H1 (cell line): Measurements from ENCODE around the gene CTPS1. TPM values are rescaled to one million over a fixed set of nuclear protein-coding genes. Genes with fewer than 3 reads are reported as not detected.

Experiments used
- ATF3 ChIP-seq: IDR thresholded peaks from 2 replicates; pipeline ENCODE4 v1.6.1; 2011; ENCODE audit warnings: low read depth, mild to moderate bottlenecking, low read length; ENCODE audit not compliant: insufficient read depth
- polyA plus RNA-seq, 7 experiments: library from polyadenylated mRNA; depleted of rRNA in 3 of 7; stranded (reverse) in 5 of 7; unstranded in 2 of 7; fragments of >200 nt in 5 of 7; fragments of 200-250 nt in 2 of 7; gene quantifications; 1 replicate in 5 of 7; 2 replicates in 1 of 7; 4 replicates in 1 of 7; pipeline versions ENCODE4 v1.2.1 to v1.2.3, GENCODE V29; 2011 to 2013; ENCODE audit warnings: missing spikeins in 2 of 7, mixed read lengths in 2 of 7
- total RNA-seq: library from RNA; stranded (reverse); fragmentation: NEBNext Ultra II Directional; extraction: Animal tissue kit (Norgen Biotek cat#: 25700); gene quantifications from 2 replicates; pipeline ENCODE4 v1.2.1, GENCODE V29; 2021

The CTPS1 gene
- total and polyA plus RNA-seq, 2 of the 8 experiments (the other 6 are each of a cell fraction or from before 2014, with no cell fraction given) = 35.5 to 103 TPM

GRCh38 chr1:40983286-40983685, 3.8 kb downstream of the CTPS1 start (continued):
- TF ChIP-seq ATF3 = no peak
